H1 (cell line): ENCODE data around the gene ZNF764.
A peak's percentile ranks its signal among the peaks of the same experiment; 100 is the strongest.

Experiments used
- ASH2L ChIP-seq: fragments of 200-600, 300-600 bp; sonication (generic); IDR thresholded peaks from one replicate; pipeline ENCODE4 v1.7.1; 2017; ENCODE audit warnings: low read length
- CEBPB ChIP-seq: IDR thresholded peaks from 2 replicates; pipeline ENCODE4 v1.6.1; 2012; ENCODE audit warnings: low read depth, low read length
- CREB1 ChIP-seq: IDR thresholded peaks from 2 replicates; pipeline ENCODE4 v1.6.1; 2012; ENCODE audit warnings: inconsistent platforms
- EP300 ChIP-seq, 2 experiments: IDR thresholded peaks; 1 replicate in 1 of 2; 2 replicates in 1 of 2; pipeline ENCODE4 v1.6.1; 2011 to 2012; ENCODE audit warnings: low read depth in 2 of 2, low read length in 2 of 2, mild to moderate bottlenecking in 2 of 2, borderline replicate concordance in 1 of 2, inconsistent platforms in 1 of 2, moderate library complexity in 1 of 2
- EZH2 ChIP-seq: fragments of 200-600 bp; sonication (generic); IDR thresholded peaks from 2 replicates; pipeline ENCODE4 v1.7.1; 2012; ENCODE audit warnings: low read depth, mild to moderate bottlenecking, moderate library complexity, low read length, inconsistent platforms; ENCODE audit not compliant: severe bottlenecking
- NRF1 ChIP-seq: IDR thresholded peaks from 2 replicates; pipeline ENCODE4 v1.6.1; 2011; ENCODE audit warnings: mild to moderate bottlenecking, low read depth, low read length, improper control_type of control experiment
- POLR2A ChIP-seq, 2 experiments: IDR thresholded peaks; 1 replicate in 1 of 2; 2 replicates in 1 of 2; pipeline ENCODE4 v1.6.1; 2011; ENCODE audit warnings: low read depth in 2 of 2, low read length in 2 of 2, mild to moderate bottlenecking in 2 of 2; ENCODE audit errors: control extremely low read depth in 1 of 2
- POLR2AphosphoS5 ChIP-seq: IDR thresholded peaks from 2 replicates; pipeline ENCODE4 v1.6.1; 2011; ENCODE audit warnings: low read depth, low read length
- TEAD4 ChIP-seq: IDR thresholded peaks from 2 replicates; pipeline ENCODE4 v1.6.1; 2012; ENCODE audit warnings: low read depth, low read length, inconsistent platforms, mixed read lengths
- TF ChIP-seq, protein P1 (sequence below), 3 experiments: IDR thresholded peaks; 1 replicate in 2 of 3; 2 replicates in 1 of 3; pipeline versions ENCODE4 v1.5.1 to v1.6.1; 2011; ENCODE audit warnings: low read length in 3 of 3, mild to moderate bottlenecking in 3 of 3, inconsistent platforms in 2 of 3, low read depth in 1 of 3, moderate library complexity in 1 of 3; ENCODE audit not compliant: insufficient read depth in 1 of 3; ENCODE audit errors: control extremely low read depth in 1 of 3
- TF ChIP-seq, protein P2 (sequence below): IDR thresholded peaks from 2 replicates; pipeline ENCODE4 v1.6.1; 2011; ENCODE audit warnings: low read length, improper control_type of control experiment
- TF ChIP-seq, protein P3 (sequence below): IDR thresholded peaks from 2 replicates; pipeline ENCODE4 v1.6.1; 2012; ENCODE audit warnings: inconsistent platforms
- TF ChIP-seq, protein P4 (sequence below): IDR thresholded peaks from 2 replicates; pipeline ENCODE4 v1.6.1; 2011; ENCODE audit warnings: low read depth, mild to moderate bottlenecking, low read length; ENCODE audit not compliant: insufficient read depth

DNA sequence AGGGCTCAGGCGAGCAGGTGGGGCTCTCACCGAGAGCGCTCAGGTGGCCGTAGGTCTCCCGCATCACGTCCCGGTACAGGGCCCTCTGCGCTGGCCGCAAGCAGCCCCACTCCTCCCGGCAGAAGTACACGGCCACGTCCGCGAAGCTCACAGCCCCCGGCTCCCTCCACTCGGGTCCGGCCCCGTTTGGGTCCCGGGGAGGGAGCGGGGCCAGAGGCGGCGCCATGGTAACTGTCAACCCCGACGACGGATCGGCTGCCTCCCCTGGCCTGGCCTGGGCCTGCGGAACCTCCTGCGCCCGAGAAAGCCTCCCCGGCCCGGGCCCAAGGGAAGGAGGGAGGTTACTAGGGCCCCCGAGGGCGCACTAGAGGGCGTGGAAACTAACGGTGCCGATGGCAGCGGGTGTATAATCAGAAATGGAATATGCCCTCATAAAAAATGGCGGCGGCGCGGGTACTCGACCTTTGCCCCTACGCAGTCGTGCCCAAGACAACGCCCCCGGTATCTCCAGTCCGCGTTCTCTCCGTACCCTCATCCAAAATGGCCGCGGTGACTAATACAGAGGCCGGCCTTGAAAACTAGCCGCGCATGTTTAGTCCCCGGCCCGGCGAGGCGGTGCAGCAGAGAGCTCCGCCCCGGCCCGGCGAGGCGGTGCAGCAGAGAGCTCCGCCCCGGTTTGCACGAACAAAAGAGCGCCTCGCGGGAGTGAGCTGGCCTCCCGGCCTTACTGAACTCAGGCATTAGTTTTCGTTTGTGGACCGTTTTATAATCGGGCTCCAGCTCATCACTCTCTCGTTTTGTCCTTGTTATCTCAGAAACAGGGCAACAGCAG is at the start of gene ZNF764:
- TF ChIP-seq EZH2 = no peak
- peak in 1 of 2 experiments; percentile 23; a peak in 1 of 3 replicates for TF ChIP-seq POLR2A (IDR thresholded peaks at IDR 0.05; ENCODE audit: control extremely low read depth in 1 of 2, low read depth in 2 of 2, low read length in 2 of 2)
- TF ChIP-seq, protein P1, sequence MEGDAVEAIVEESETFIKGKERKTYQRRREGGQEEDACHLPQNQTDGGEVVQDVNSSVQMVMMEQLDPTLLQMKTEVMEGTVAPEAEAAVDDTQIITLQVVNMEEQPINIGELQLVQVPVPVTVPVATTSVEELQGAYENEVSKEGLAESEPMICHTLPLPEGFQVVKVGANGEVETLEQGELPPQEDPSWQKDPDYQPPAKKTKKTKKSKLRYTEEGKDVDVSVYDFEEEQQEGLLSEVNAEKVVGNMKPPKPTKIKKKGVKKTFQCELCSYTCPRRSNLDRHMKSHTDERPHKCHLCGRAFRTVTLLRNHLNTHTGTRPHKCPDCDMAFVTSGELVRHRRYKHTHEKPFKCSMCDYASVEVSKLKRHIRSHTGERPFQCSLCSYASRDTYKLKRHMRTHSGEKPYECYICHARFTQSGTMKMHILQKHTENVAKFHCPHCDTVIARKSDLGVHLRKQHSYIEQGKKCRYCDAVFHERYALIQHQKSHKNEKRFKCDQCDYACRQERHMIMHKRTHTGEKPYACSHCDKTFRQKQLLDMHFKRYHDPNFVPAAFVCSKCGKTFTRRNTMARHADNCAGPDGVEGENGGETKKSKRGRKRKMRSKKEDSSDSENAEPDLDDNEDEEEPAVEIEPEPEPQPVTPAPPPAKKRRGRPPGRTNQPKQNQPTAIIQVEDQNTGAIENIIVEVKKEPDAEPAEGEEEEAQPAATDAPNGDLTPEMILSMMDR (IDR thresholded peaks at IDR 0.05; ENCODE audit: control extremely low read depth in 1 of 3, insufficient read depth in 1 of 3, low read depth in 1 of 3, low read length in 3 of 3) = no peak
- TF ChIP-seq, protein P2, sequence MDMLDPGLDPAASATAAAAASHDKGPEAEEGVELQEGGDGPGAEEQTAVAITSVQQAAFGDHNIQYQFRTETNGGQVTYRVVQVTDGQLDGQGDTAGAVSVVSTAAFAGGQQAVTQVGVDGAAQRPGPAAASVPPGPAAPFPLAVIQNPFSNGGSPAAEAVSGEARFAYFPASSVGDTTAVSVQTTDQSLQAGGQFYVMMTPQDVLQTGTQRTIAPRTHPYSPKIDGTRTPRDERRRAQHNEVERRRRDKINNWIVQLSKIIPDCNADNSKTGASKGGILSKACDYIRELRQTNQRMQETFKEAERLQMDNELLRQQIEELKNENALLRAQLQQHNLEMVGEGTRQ = no peak
- TF ChIP-seq CEBPB = no peak
- TF ChIP-seq CREB1 = no peak; the same call in 1 of the 2 replicates
- no peak for TF ChIP-seq POLR2AphosphoS5
- no peak for TF ChIP-seq TEAD4
- no peak for TF ChIP-seq EP300 (IDR thresholded peaks at IDR 0.05; ENCODE audit: borderline replicate concordance in 1 of 2, low read depth in 2 of 2, low read length in 2 of 2)
- TF ChIP-seq, protein P3, sequence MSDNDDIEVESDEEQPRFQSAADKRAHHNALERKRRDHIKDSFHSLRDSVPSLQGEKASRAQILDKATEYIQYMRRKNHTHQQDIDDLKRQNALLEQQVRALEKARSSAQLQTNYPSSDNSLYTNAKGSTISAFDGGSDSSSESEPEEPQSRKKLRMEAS = peak; percentile 3
- peak; percentile 93 for TF ChIP-seq ASH2L
- no peak for TF ChIP-seq NRF1
- TF ChIP-seq, protein P4, sequence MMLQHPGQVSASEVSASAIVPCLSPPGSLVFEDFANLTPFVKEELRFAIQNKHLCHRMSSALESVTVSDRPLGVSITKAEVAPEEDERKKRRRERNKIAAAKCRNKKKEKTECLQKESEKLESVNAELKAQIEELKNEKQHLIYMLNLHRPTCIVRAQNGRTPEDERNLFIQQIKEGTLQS = no peak
